NCI-H774 (cell line): ENCODE data around the gene TRPM2.
"Not testable (repeated sequence)": the region's sequence is repeated elsewhere in the genome, so short reads cannot be mapped to it uniquely, and the experiment has no call there.

Source experiments
- DNase-seq: peaks from one replicate; lab custom pipeline; 2025; lab: John Stamatoyannopoulos, UW

Gene TRPM2

GRCh38 chr21:44415073-44416025 lies 61.9 kb downstream of the TRPM2 start:
- no peak for DNase-seq

GRCh38 chr21:44416193-44416592 lies 62.8 kb downstream of the TRPM2 start:
- no peak for DNase-seq

GRCh38 chr21:44417621-44418107 lies 64.2 kb downstream of the TRPM2 start:
- not testable (repeated sequence) for DNase-seq

- DNase-seq, result no peak
Observed at GRCh38 chr21:44418108-44418875, 64.9 kb downstream of the TRPM2 start.

- DNase-seq, result no peak
Observed at GRCh38 chr21:44418876-44419230, 65.4 kb downstream of the TRPM2 start.

GRCh38 chr21:44419679-44420078 lies 66.3 kb downstream of the TRPM2 start:
- no peak for DNase-seq

- no peak for DNase-seq
Observed at GRCh38 chr21:44420416-44421205, 67.2 kb downstream of the TRPM2 start.

GRCh38 chr21:44421901-44422840 lies 68.8 kb downstream of the TRPM2 start:
- no peak for DNase-seq

- no peak for DNase-seq
Observed at GRCh38 chr21:44423312-44423821, 69.9 kb downstream of the TRPM2 start.

- DNase-seq, result no peak
Observed at GRCh38 chr21:44423941-44424607, 70.7 kb downstream of the TRPM2 start.

- no peak for DNase-seq
Observed at GRCh38 chr21:44424608-44425306, 71.3 kb downstream of the TRPM2 start.

- no peak for DNase-seq
Observed at GRCh38 chr21:44425307-44425894, 72.0 kb downstream of the TRPM2 start.

GRCh38 chr21:44425895-44426662 lies 72.7 kb downstream of the TRPM2 start:
- DNase-seq, result no peak

- DNase-seq, result no peak
Observed at GRCh38 chr21:44426663-44427191, 73.3 kb downstream of the TRPM2 start.

- DNase-seq, result peak; percentile 78
Observed at GRCh38 chr21:44427241-44428120, 74.1 kb downstream of the TRPM2 start.

GRCh38 chr21:44428281-44428960 lies 75.0 kb downstream of the TRPM2 start:
- DNase-seq, result peak; percentile 56
